Left renal cortex interstitium (tissue), 4 donors: Measurements from ENCODE around the gene RTN3. TPM values are rescaled to one million over a fixed set of nuclear protein-coding genes. Genes with fewer than 3 reads are reported as not detected.
"Not testable (repeated sequence)": the region's sequence is repeated elsewhere in the genome, so short reads cannot be mapped to it uniquely, and the experiment has no call there.

Experiments used
- DNase-seq, 4 donors: peaks; one replicate each; pipeline ENCODE4 v3.0.0-alpha.2; 2013; ENCODE audit warnings: low read depth in 4 of 4, low spot score in 2 of 4, missing footprints in 1 of 4
- polyA plus RNA-seq, 4 donors: library from polyadenylated mRNA; unstranded; fragments of 120-200 nt; gene quantifications; one replicate each; pipeline ENCODE4 v1.2.1, GENCODE V29; 2013; ENCODE audit not compliant: insufficient read length in 4 of 4

Gene RTN3
- polyA plus RNA-seq, 4 donors: 154 to 172 (median 168) TPM

GRCh38 chr11:63682066-63683021 is 1.0 kb downstream of the RTN3 start:
- peak in 1 of 4 donors; percentile 67 for DNase-seq

- DNase-seq: no peak
Observed at GRCh38 chr11:63683133-63683991, 2.1 kb downstream of the RTN3 start.

- not testable (repeated sequence) for DNase-seq
Observed at GRCh38 chr11:63685158-63685721, 3.9 kb downstream of the RTN3 start.

- DNase-seq: no peak
Observed at GRCh38 chr11:63686926-63687325, 5.6 kb downstream of the RTN3 start.

GRCh38 chr11:63687845-63688244 is 6.5 kb downstream of the RTN3 start:
- no peak for DNase-seq

- no peak for DNase-seq
Observed at GRCh38 chr11:63694596-63694995, 13.3 kb downstream of the RTN3 start.

GRCh38 chr11:63698976-63699733 is 17.9 kb downstream of the RTN3 start:
- no peak for DNase-seq

GRCh38 chr11:63699896-63700295 is 18.6 kb downstream of the RTN3 start:
- DNase-seq: no peak

GRCh38 chr11:63705526-63705925 is 24.2 kb downstream of the RTN3 start:
- DNase-seq: no peak

GRCh38 chr11:63708764-63709163 is 27.5 kb downstream of the RTN3 start:
- DNase-seq: no peak

GRCh38 chr11:63709336-63709884 is 28.1 kb downstream of the RTN3 start:
- DNase-seq: no peak

GRCh38 chr11:63710476-63711217 is 29.3 kb downstream of the RTN3 start:
- DNase-seq: no peak

- no peak for DNase-seq
Observed at GRCh38 chr11:63711838-63712237, 30.5 kb downstream of the RTN3 start.

GRCh38 chr11:63713766-63714165 is 32.5 kb downstream of the RTN3 start:
- DNase-seq: no peak

GRCh38 chr11:63716046-63716445 is 34.7 kb downstream of the RTN3 start:
- DNase-seq: no peak

- no peak for DNase-seq
Observed at GRCh38 chr11:63719001-63719400, 37.7 kb downstream of the RTN3 start.

- DNase-seq: no peak
Observed at GRCh38 chr11:63719987-63720386, 38.7 kb downstream of the RTN3 start.

GRCh38 chr11:63720611-63721010 is 39.3 kb downstream of the RTN3 start:
- DNase-seq: no peak

- no peak for DNase-seq
Observed at GRCh38 chr11:63729326-63729725, 48.0 kb downstream of the RTN3 start.
